ENCODE results near the gene KATNAL2.

DNA sequence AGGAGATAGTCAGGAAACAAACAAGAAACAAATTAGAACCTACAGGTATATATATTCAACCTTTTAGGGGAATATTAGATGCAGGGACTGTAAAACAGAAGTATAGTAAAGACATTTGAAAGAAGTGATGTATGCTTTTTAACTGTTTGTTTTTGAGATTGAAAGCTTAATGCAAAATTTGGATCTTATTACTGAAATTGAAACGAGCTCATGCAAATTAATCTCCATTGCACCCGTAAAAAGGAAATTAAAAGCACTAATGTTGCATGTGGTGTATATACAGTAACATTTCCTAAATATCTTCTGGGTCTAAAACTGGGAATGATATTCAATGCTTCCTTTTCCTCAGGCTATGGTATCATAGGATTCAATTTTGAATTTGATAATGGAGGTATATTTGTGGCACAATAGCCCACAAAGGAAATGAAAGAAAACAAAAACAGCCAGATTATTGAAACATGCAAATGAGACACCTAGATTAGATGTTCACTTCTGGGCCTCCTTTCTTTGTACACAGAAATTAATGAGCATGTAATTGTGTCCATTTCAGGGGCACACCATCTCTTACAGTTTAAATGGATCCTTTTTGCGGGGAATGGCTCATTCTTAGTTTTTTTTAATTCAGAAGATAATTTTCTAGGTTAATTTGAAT, 119.7 kb downstream of the KATNAL2 start:
- TF ChIP-seq, protein P1, sequence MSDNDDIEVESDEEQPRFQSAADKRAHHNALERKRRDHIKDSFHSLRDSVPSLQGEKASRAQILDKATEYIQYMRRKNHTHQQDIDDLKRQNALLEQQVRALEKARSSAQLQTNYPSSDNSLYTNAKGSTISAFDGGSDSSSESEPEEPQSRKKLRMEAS (IDR thresholded peaks at IDR 0.05): no peak
- TF ChIP-seq MYC (IDR thresholded peaks at IDR 0.05; ENCODE audit: borderline replicate concordance, low read length) (no peak), HES2 (IDR thresholded peaks at IDR 0.05) (no peak), CTCF (IDR thresholded peaks at IDR 0.05) (no peak)

Measured in A549 (cell line).